T-cell (primary cell): Measurements from ENCODE around the gene CKS2. TPM values are rescaled to one million over a fixed set of nuclear protein-coding genes. Genes with fewer than 3 reads are reported as not detected.
A peak's percentile ranks its signal among the peaks of the same experiment; 100 is the strongest.
"Not testable (repeated sequence)": the region's sequence is repeated elsewhere in the genome, so short reads cannot be mapped to it uniquely, and the experiment has no call there.

Source experiments
- ATAC-seq, 4 experiments: fragments of 200-7000 bp in 3 of 4; fragments of 150-1000 bp in 1 of 4; cut with Tn5 transposase; replicated peaks in 1 of 4; 1 replicate in 3 of 4; 2 replicates in 1 of 4; pipeline ENCODE4 v1.10.0; 2021; ENCODE audit warnings: moderate library complexity in 3 of 4, mild to moderate bottlenecking in 2 of 4, moderate number of reproducible peaks in 1 of 4
- CTCF ChIA-PET, 2 donors: fragments of 300-600 bp; sonication (Branson Sonifier 250); formaldehyde crosslinking; loops; one replicate each; lab custom pipeline; 2022; ENCODE audit warnings: antibody characterized with exemption in 2 of 2; lab: Charles Lee
- POLR2A ChIA-PET, 2 donors: fragments of 300-600 bp; sonication (Branson Sonifier 250); formaldehyde crosslinking; loops; one replicate each; lab custom pipeline; 2022; ENCODE audit warnings: antibody characterized with exemption in 2 of 2; lab: Charles Lee
- DNase-seq, 35 experiments: peaks; one replicate each; pipeline versions ENCODE4 v3.0.0 to v3.0.0-alpha.2; 2013 to 2023
- H3K27ac ChIP-seq: one replicate; pipeline ENCODE4 v1.5.1; 2013; ENCODE audit warnings: low read length
- H3K27me3 ChIP-seq, 2 experiments: replicated peaks in 1 of 2; 1 replicate in 1 of 2; 2 replicates in 1 of 2; pipeline versions ENCODE4 v1.6.1 to v1.7.0; 2013; ENCODE audit warnings: low read length in 1 of 2, mixed read lengths in 1 of 2; ENCODE audit not compliant: control insufficient read depth in 2 of 2, insufficient read depth in 2 of 2; ENCODE audit errors: extremely low read depth in 1 of 2
- H3K36me3 ChIP-seq, 2 donors: 1 replicate in 1 of 2; 2 replicates in 1 of 2; pipeline versions ENCODE4 v1.6.1 to v1.7.0; 2013; ENCODE audit warnings: low read length in 1 of 2; ENCODE audit not compliant: control insufficient read depth in 2 of 2, insufficient read depth in 1 of 2; ENCODE audit errors: extremely low read depth in 1 of 2
- H3K4me1 ChIP-seq, 2 experiments: 1 replicate in 1 of 2; 2 replicates in 1 of 2; pipeline versions ENCODE4 v1.6.1 to v1.7.0; 2013; ENCODE audit warnings: low read length in 2 of 2, mixed read lengths in 1 of 2; ENCODE audit not compliant: insufficient read depth in 2 of 2, control insufficient read depth in 1 of 2; ENCODE audit errors: extremely low read depth in 1 of 2
- H3K4me3 ChIP-seq, 2 donors: 1 replicate in 1 of 2; 2 replicates in 1 of 2; pipeline versions ENCODE4 v1.5.1 to v1.7.0; 2013; ENCODE audit warnings: mild to moderate bottlenecking in 2 of 2, low read length in 1 of 2, moderate library complexity in 1 of 2; ENCODE audit not compliant: control insufficient read depth in 1 of 2; ENCODE audit errors: extremely low read depth in 1 of 2
- H3K9me3 ChIP-seq: 2 replicates; pipeline ENCODE4 v1.7.0; 2013
- H3K27ac Mint-ChIP-seq, 2 donors: one replicate each; pipeline ENCODE4 v1.8.0; 2020 to 2021; ENCODE audit warnings: mild to moderate bottlenecking in 2 of 2, mixed read lengths in 2 of 2
- H3K27me3 Mint-ChIP-seq, 2 donors: one replicate each; pipeline ENCODE4 v1.8.0; 2021 to 2022; ENCODE audit warnings: mixed read lengths in 2 of 2
- H3K36me3 Mint-ChIP-seq: one replicate; pipeline ENCODE4 v1.8.0; 2021; ENCODE audit warnings: mixed read lengths
- H3K4me1 Mint-ChIP-seq, 3 donors: one replicate each; pipeline ENCODE4 v1.8.0; 2020 to 2022; ENCODE audit warnings: mixed read lengths in 3 of 3, mild to moderate bottlenecking in 1 of 3
- H3K4me3 Mint-ChIP-seq, 3 donors: one replicate each; pipeline ENCODE4 v1.8.0; 2020 to 2022; ENCODE audit warnings: mild to moderate bottlenecking in 3 of 3, mixed read lengths in 3 of 3, moderate library complexity in 3 of 3
- H3K9me3 Mint-ChIP-seq, 3 donors: one replicate each; pipeline ENCODE4 v1.8.0; 2020 to 2022; ENCODE audit warnings: mixed read lengths in 3 of 3
- WGBS: methylation state at CpG from one replicate; pipeline ENCODE4 v1.1.5; 2013; ENCODE audit warnings: missing lambda C conversion rate; ENCODE audit not compliant: insufficient coverage; 5-methylcytosine and 5-hydroxymethylcytosine counted together
- total RNA-seq, 35 experiments: library from RNA in 6 of 35; stranded (reverse) in 6 of 35; fragments of 120-200 nt in 1 of 35; gene quantifications; one replicate each; pipeline versions ENCODE4 v1.2.1 to v1.2.4 and lab custom pipeline; 2013 to 2026

Gene CKS2
- total RNA-seq, 5 donors from 2014 or later (not counting 1 experiment from before 2014, with no cell fraction given) = 8.6 to 13.1 (median 9.2) TPM

DNA sequence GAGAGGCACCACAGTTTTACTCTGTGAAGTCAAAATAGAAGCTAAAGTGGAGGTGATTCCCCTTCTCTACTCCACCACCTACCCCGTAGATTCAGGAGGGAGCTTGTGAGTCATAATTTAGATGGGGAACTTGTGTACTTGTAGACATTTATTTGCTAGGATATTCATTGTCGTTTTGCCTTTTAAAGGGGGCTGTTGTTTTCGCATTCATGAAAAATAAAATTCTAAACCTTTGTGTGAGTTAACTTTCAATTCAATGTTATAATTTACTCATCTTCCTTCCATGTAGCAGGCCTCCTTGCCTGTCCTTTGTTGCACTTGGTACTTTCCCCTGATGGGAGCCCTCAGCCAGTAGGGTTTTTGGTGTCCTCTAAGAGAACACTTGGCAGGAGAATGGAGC lies 29.3 kb downstream of the CKS2 start:
- H3K27ac ChIP-seq = peak overlapping the region; percentile 2
- POLR2A ChIA-PET = interaction anchor here in 1 of 2 donors (0.7 kb wide), 1 partner anchor 77 kb away, joined by 3 read pairs; no protein-coding TSS in a partner anchor
- H3K9me3 ChIP-seq = no peaks in the 10 kb centered on the region
- Mint-ChIP-seq H3K9me3 (no peaks in the 10 kb centered on the region), H3K27ac (peak overlapping the region; percentile 20 to 41), H3K36me3 (peaks cover 77% of the 10 kb centered on the region), H3K4me3 (no peak overlapping the region), H3K27me3 (no peaks in the 10 kb centered on the region), H3K4me1 (peaks cover 14 to 33% (median 16%) of the 10 kb centered on the region in 3 donors)
- CTCF ChIA-PET = interaction anchor here in 1 of 2 donors (0.6 kb wide), 1 partner anchor 10 kb away, joined by 3 read pairs; no protein-coding TSS in a partner anchor
- H3K4me3 ChIP-seq = no peak overlapping the region
- DNase-seq = no peak
- H3K4me1 ChIP-seq = no peaks in the 10 kb centered on the region
- H3K27me3 ChIP-seq = no peaks in the 10 kb centered on the region
- ATAC-seq = no peak
- H3K36me3 ChIP-seq = peaks cover 12 to 92% of the 10 kb centered on the region in 2 donors
- WGBS = no CpG with 5 or more reads among the region's 3 CpGs

DNA sequence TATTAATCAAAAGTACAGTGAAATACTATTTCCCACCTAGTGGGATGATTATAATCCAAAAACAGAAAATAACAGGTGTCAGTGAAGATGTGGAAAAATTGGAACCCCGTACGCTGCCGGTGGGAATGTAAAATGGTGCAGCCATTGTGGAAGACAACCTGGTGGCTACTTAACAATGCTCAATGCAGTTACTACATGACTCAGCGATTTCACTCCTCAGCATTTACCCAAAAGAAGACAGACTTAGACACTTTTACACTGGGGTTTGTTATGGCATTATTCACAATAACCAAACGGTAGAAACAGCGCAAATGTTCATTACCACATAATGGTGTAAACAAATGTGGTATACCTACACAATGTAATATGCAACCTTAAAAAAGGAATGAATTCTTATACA lies 31.2 kb downstream of the CKS2 start:
- ATAC-seq (no peak), DNase-seq (no peak)
- Mint-ChIP-seq H3K27ac (no peak overlapping the region), H3K4me3 (no peak overlapping the region), H3K4me1 (peaks cover 16 to 33% (median 20%) of the 10 kb centered on the region in 3 donors), H3K9me3 (no peaks in the 10 kb centered on the region), H3K27me3 (no peaks in the 10 kb centered on the region), H3K36me3 (peaks cover 84% of the 10 kb centered on the region)
- Histone ChIP-seq H3K36me3 (peaks cover 10 to 98% of the 10 kb centered on the region in 2 donors), H3K4me1 (no peaks in the 10 kb centered on the region), H3K27me3 (no peaks in the 10 kb centered on the region), H3K9me3 (no peaks in the 10 kb centered on the region), H3K4me3 (no peak overlapping the region), H3K27ac (no peak overlapping the region)
- CTCF ChIA-PET = no interaction called here
- no CpG with 5 or more reads among the region's 6 CpGs for WGBS
- POLR2A ChIA-PET = interaction anchor here in 1 of 2 donors (0.6 to 1.0 kb wide), 2 partner anchors 11 to 57 kb away, joined by 3 to 4 read pairs; no protein-coding TSS in a partner anchor

DNA sequence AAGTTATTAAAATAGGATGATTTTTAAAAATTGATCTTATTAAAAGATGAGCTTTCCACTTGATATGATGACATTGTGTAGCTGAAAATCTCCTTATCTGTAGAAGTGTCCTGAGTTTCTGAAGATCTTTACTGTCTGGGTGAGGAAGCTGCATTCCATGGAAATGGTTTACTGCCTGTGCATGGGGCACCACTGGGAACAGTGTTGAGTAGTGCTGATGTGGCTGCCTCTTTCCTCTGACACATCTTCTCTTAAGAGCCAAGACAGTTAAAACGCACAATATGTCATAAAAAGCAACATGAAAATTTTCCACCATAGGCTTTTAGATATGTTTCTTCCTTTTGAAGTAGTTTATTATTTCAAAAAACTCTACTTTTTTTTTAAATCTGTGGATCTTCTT lies 32.0 kb downstream of the CKS2 start:
- Histone ChIP-seq H3K9me3 (no peaks in the 10 kb centered on the region), H3K27me3 (no peaks in the 10 kb centered on the region), H3K36me3 (peaks cover 4 to 98% of the 10 kb centered on the region in 2 donors), H3K4me3 (no peak overlapping the region), H3K4me1 (no peaks in the 10 kb centered on the region), H3K27ac (no peak overlapping the region)
- ChIA-PET CTCF (no interaction called here), POLR2A (interaction anchor here in 1 of 2 donors (0.6 to 0.7 kb wide), 3 partner anchors 11 to 56 kb away, joined by 3 read pairs; no protein-coding TSS in a partner anchor)
- H3K27ac Mint-ChIP-seq = no peak overlapping the region
- no CpG with 5 or more reads among the region's 1 CpG for WGBS
- no peak for ATAC-seq
- H3K27me3 Mint-ChIP-seq = no peaks in the 10 kb centered on the region
- no peak for DNase-seq
- no peak overlapping the region for H3K4me3 Mint-ChIP-seq
- H3K9me3 Mint-ChIP-seq = no peaks in the 10 kb centered on the region
- peaks cover 81% of the 10 kb centered on the region for H3K36me3 Mint-ChIP-seq
- H3K4me1 Mint-ChIP-seq = peaks cover 16 to 32% (median 20%) of the 10 kb centered on the region in 3 donors

DNA sequence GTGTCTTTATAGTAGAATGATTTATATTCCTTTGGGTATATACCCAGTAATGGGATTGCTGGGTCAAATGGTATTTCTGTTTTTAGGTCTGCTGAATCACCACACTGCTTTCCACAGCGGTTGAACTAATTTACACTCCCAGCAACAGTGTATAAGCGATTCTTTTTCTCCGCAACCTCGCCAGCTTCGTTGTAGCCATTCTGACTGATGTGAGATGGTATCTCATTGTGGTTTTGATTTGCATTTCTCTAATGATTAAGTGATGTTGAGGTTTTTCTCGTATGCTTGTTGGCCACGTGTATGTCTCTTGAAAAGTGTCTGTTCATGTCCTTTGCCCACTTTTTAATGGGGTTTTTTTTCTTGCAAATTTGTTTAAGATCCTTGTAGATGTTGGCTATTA lies 32.8 kb downstream of the CKS2 start:
- peaks cover 10 to 98% of the 10 kb centered on the region in 2 donors for H3K36me3 ChIP-seq
- POLR2A ChIA-PET = not testable (repeated sequence)
- WGBS = 56% methylated on average over 4 of the region's 7 CpGs

DNA sequence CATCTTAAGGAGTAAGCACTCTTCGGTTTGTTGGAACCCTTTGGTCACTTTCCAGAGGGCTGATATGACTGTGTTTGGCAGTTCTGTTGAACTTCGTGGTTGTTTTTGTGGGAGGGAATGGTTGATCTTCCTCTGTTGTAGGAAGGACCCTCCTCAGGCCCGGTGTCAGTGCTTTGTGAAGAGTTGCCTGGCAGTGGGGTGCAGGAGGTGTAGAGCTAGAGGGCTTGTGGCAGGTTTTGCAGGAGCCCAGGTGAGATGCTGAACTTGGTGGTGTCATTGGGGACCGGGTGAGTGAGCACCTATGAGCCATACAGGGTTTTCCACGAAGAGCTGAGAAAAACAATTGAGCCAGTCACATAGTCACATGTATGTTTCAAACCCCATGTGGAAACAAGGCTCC lies 34.5 kb downstream of the CKS2 start:
- Histone ChIP-seq H3K36me3 (peaks cover 11 to 97% of the 10 kb centered on the region in 2 donors), H3K4me3 (no peak overlapping the region), H3K9me3 (no peaks in the 10 kb centered on the region), H3K27ac (no peak overlapping the region), H3K4me1 (no peaks in the 10 kb centered on the region), H3K27me3 (no peaks in the 10 kb centered on the region)
- Mint-ChIP-seq H3K27ac (peak overlapping the region; percentile 33 to 50), H3K27me3 (no peaks in the 10 kb centered on the region), H3K4me1 (peaks cover 15 to 27% (median 20%) of the 10 kb centered on the region in 3 donors), H3K36me3 (peaks cover 92% of the 10 kb centered on the region), H3K9me3 (no peaks in the 10 kb centered on the region), H3K4me3 (no peak overlapping the region)
- DNase-seq (no peak), ATAC-seq (no peak)
- CTCF ChIA-PET = no interaction called here
- WGBS = 97% methylated on average over 4 of the region's 5 CpGs
- POLR2A ChIA-PET = no interaction called here

More for the DNA sequence above, 32.8 kb downstream of the CKS2 start:
- not testable (repeated sequence) for H3K4me3 ChIP-seq, H3K27me3 ChIP-seq, H3K4me3 Mint-ChIP-seq, H3K27me3 Mint-ChIP-seq, H3K4me1 ChIP-seq, ATAC-seq, H3K9me3 ChIP-seq, H3K27ac ChIP-seq, H3K9me3 Mint-ChIP-seq, DNase-seq
- peak overlapping the region; percentile 5 to 7 for H3K27ac Mint-ChIP-seq
- H3K36me3 Mint-ChIP-seq = peaks cover 83% of the 10 kb centered on the region
- H3K4me1 Mint-ChIP-seq = peaks cover 13 to 27% (median 20%) of the 10 kb centered on the region in 3 donors
- CTCF ChIA-PET = interaction anchor here in 1 of 2 donors (0.6 kb wide), 1 partner anchor 14 kb away, joined by 3 read pairs; no protein-coding TSS in a partner anchor

DNA sequence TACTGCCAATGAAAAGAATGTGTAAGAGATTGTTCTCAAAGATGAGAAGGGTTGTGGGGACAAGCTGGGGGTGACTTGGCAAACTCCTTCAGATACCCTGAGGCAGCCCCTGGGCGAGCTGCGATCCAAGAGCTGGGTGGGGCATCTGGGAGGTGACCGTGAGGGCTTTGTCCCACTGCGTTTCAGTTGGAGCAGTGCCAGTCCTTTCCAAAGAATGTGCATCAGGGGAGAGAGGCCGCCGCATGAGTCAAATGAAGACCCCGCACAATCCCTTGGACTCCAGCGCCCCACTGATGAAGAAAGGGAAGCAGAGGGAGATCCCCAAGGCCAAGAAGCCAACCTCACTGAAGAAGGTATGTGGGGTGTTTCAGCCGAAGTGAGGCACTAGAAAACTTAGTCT lies 35.7 kb downstream of the CKS2 start:
- POLR2A ChIA-PET = no interaction called here
- no peaks in the 10 kb centered on the region for H3K9me3 ChIP-seq
- Mint-ChIP-seq H3K36me3 (peaks cover 92% of the 10 kb centered on the region), H3K9me3 (no peaks in the 10 kb centered on the region), H3K27ac (no peak overlapping the region), H3K27me3 (no peaks in the 10 kb centered on the region), H3K4me1 (peaks cover 25 to 37% (median 25%) of the 10 kb centered on the region in 3 donors), H3K4me3 (no peak overlapping the region)
- ATAC-seq (no peak), DNase-seq (no peak)
- peaks cover 22 to 98% of the 10 kb centered on the region in 2 donors for H3K36me3 ChIP-seq
- no peak overlapping the region for H3K27ac ChIP-seq
- CTCF ChIA-PET = no interaction called here
- peaks cover 0 to 5% of the 10 kb centered on the region in 2 experiments for H3K4me1 ChIP-seq
- no peaks in the 10 kb centered on the region for H3K27me3 ChIP-seq
- 98% methylated on average over 4 of the region's 9 CpGs for WGBS
- H3K4me3 ChIP-seq = no peak overlapping the region
